Astrocyte of the cerebellum (primary cell): ENCODE results near the gene AGPAT3.

Source experiments
- DNase-seq: peaks from one replicate; pipeline ENCODE4 v3.0.0-alpha.2; 2011; ENCODE audit warnings: low read depth
- H3K4me3 ChIP-seq: 2 replicates; pipeline ENCODE4 v1.5.1; 2011; ENCODE audit warnings: mild to moderate bottlenecking, low read depth, low read length, moderate library complexity
- CTCF ChIP-seq: IDR thresholded peaks from 2 replicates; pipeline ENCODE4 v1.5.1; 2012; ENCODE audit warnings: low read length, low read depth, moderate library complexity, mild to moderate bottlenecking; ENCODE audit errors: missing control alignments
- in situ Hi-C: cut with HindIII; loops from 2 replicates; pipeline ENCODE4 v1.10.0; 2017; ENCODE audit warnings: low sequenced_read_pairs

AGPAT3 gene

GRCh38 chr21:44027607-44028286 lies 162.7 kb downstream of the AGPAT3 start:
- H3K4me3 ChIP-seq = no peak overlapping the region

DNA sequence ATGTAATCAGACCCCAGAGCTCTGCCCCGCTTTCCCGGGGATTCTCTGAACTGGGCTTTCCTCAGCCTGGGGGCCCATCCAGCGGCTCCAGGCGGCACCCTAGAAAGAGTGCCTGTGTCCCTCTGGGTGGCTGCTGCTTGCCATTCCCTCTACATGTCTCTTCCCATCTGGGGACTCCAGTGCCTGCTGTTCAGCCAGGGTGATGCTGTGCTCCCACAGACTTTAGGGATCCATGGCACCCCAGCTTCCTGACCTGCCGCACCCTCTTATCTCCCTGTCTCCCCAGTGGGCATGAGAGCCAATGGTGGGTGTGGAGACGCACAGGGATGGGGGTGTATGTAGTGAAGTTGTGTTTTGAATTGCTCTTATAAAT lies 163.2 kb downstream of the AGPAT3 start:
- DNase-seq = no peak
- no peak overlapping the region for H3K4me3 ChIP-seq
- no peak for TF ChIP-seq CTCF
- in situ Hi-C loops = no loop called here

More at GRCh38 chr21:44027607-44028286, 162.7 kb downstream of the AGPAT3 start:
- in situ Hi-C loops = no loop called here
- TF ChIP-seq CTCF = no peak
- DNase-seq = no peak

DNA sequence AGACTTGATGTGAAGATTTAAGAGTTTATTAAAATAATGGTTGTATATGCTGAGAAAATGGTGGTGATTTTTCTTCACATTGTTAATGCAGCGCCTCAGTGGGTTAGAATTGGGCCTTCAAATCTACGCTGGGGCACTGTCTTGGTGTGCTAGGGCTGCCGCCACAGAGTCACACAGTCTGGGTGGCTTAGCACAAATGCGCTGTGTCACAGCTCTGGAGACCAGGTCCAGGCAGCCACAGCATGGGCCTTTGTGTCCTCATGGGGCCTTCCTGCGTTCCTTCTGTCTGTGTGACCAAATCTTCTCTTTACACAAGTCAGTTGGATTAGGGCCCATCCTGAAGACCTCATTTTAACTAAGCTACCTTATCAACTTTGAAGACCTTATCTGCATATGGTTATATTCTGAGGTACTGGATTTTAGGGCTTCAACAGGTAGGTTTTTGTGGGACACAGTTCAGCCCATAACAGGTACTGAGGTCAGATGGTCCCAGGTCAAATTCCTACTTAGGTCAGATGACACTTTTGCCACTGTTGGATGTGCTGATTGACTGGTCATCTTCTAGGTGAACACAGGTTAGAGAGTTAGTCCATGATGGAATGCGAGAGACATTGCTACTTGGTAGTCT lies 164.6 kb downstream of the AGPAT3 start:
- no peak for TF ChIP-seq CTCF
- no peak for DNase-seq
- H3K4me3 ChIP-seq = no peak overlapping the region
- in situ Hi-C loops = no loop called here

- no peak overlapping the region for H3K4me3 ChIP-seq
- in situ Hi-C loops = no loop called here
- no peak for TF ChIP-seq CTCF
- DNase-seq = no peak
Observed at GRCh38 chr21:44035244-44035643, 170.2 kb downstream of the AGPAT3 start.
